Kidney (tissue), 14 donors: ENCODE data around the gene AGBL4. TPM values are rescaled to one million over a fixed set of nuclear protein-coding genes. Genes with fewer than 3 reads are reported as not detected.

Experiments used
- DNase-seq, 5 donors: peaks; one replicate each; pipeline ENCODE4 v3.0.0-alpha.2; 2013 to 2020
- FAIRE-seq: peaks from 2 replicates; lab custom pipeline; 2012; peaks lifted over from hg19 to GRCh38; lab: Jason Lieb, UNC
- H3K27ac ChIP-seq, 2 donors: one replicate each; pipeline ENCODE4 v1.7.0; 2013; ENCODE audit warnings: low read depth in 2 of 2, low read length in 2 of 2, inconsistent platforms in 1 of 2
- H3K27me3 ChIP-seq: one replicate; pipeline ENCODE4 v1.7.1; 2013; ENCODE audit warnings: low read length, inconsistent platforms; ENCODE audit not compliant: control insufficient read depth, insufficient read depth
- H3K36me3 ChIP-seq, 3 donors: one replicate each; pipeline versions ENCODE4 v1.7.0 to v1.7.1; 2013; ENCODE audit warnings: low read length in 3 of 3, control low read depth in 1 of 3, inconsistent platforms in 1 of 3; ENCODE audit not compliant: insufficient read depth in 3 of 3, control insufficient read depth in 2 of 3
- H3K4me1 ChIP-seq, 3 donors: one replicate each; pipeline versions ENCODE4 v1.7.0 to v1.7.1; 2013; ENCODE audit warnings: low read length in 3 of 3, inconsistent platforms in 1 of 3, low read depth in 1 of 3; ENCODE audit not compliant: control insufficient read depth in 2 of 3, insufficient read depth in 2 of 3
- H3K4me3 ChIP-seq, 3 donors: one replicate each; pipeline versions ENCODE4 v1.7.0 to v1.8.1; 2013; ENCODE audit warnings: low read length in 3 of 3, control low read depth in 1 of 3, inconsistent platforms in 1 of 3
- H3K9ac ChIP-seq, 3 donors: one replicate each; pipeline versions ENCODE4 v1.7.0 to v1.7.1; 2013; ENCODE audit warnings: low read length in 3 of 3, control low read depth in 1 of 3, inconsistent platforms in 1 of 3
- H3K9me3 ChIP-seq, 3 donors: one replicate each; pipeline versions ENCODE4 v1.7.0 to v1.7.1; 2013; ENCODE audit warnings: low read length in 3 of 3, control low read depth in 1 of 3, inconsistent platforms in 1 of 3; ENCODE audit not compliant: control insufficient read depth in 2 of 3, insufficient read depth in 1 of 3
- CTCF ChIP-seq: IDR thresholded peaks from 3 replicates; pipeline ENCODE4 v1.5.1; 2012; ENCODE audit warnings: mild to moderate bottlenecking, moderate library complexity, borderline replicate concordance; ENCODE audit not compliant: insufficient read depth; ENCODE audit errors: extremely low read depth
- intact Hi-C: fragments of 100-400 bp; cut with DNase I; formaldehyde crosslinking; loops from one replicate; pipeline ENCODE4 v1.11.1; 2022
- polyA plus RNA-seq: library from polyadenylated mRNA; stranded (reverse); fragments of 350-450 nt; fragmentation: Illumina TruSeq; extraction: RNeasy Lipid Tissue Mini Kit (QIAGEN cat#74804); gene quantifications from one replicate; pipeline ENCODE4 v1.2.3, GENCODE V29; 2014; ENCODE audit warnings: low read depth, low replicate concordance; ENCODE audit not compliant: insufficient read depth
- total RNA-seq: library from RNA; stranded (reverse); fragmentation: NEBNext Ultra II Directional; extraction: Animal tissue kit (Norgen Biotek cat#: 25700); gene quantifications from one replicate; pipeline ENCODE4 v1.2.1, GENCODE V29; 2021
- donor health status: control.
- donor health status: control.
- donor health status: control.
- donor health status: control.
- donor health status: control.
- donor health status: DM: yes; HTN: yes; CAD: no.
- donor health status: Normal renal cell carcinoma (clear cell type).

AGBL4 gene
- total and polyA plus RNA-seq, 2 donors from 2014 or later: 1.5 to 2.7 TPM

GRCh38 chr1:49416758-49417157, 607.0 kb downstream of the AGBL4 start:
- Histone ChIP-seq H3K4me3 (no peak overlapping the region), H3K4me1 (no peaks in the 10 kb centered on the region), H3K9me3 (no peaks in the 10 kb centered on the region), H3K36me3 (no peaks in the 10 kb centered on the region), H3K27ac (no peak overlapping the region), H3K9ac (no peak overlapping the region), H3K27me3 (no peaks in the 10 kb centered on the region)
- no peak for FAIRE-seq
- no peak for TF ChIP-seq CTCF
- DNase-seq: no peak
- intact Hi-C loops: no loop called here

DNA sequence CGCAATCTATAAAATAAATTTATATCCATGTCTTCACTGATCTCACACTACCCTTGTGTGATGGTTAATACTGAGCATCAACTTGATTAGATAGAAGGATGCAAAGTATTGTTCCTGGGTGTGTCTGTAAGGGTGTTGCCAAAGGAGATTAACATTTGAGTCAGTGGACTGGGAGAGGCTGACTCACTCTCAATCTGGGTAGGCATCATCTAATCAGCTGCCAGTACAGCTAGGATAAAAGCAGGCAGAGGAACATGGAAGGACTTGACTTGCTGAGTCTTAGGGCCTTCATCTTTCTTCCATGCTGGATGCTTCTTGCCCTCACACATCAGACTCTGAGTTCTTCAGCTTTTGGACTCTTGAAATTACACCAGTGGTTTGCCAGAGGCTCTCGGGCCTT, 615.4 kb downstream of the AGBL4 start:
- TF ChIP-seq CTCF: no peak

GRCh38 chr1:49397086-49397485, 626.7 kb downstream of the AGBL4 start:
- Histone ChIP-seq H3K9ac (no peak overlapping the region), H3K36me3 (no peaks in the 10 kb centered on the region), H3K9me3 (peaks cover 0 to 4% (median 0%) of the 10 kb centered on the region in 3 donors), H3K27ac (no peak overlapping the region), H3K4me1 (no peaks in the 10 kb centered on the region), H3K4me3 (no peak overlapping the region), H3K27me3 (no peaks in the 10 kb centered on the region)
- intact Hi-C loops: no loop called here
- no peak for TF ChIP-seq CTCF
- no peak for DNase-seq
- FAIRE-seq: no peak

More for the DNA sequence above, 615.4 kb downstream of the AGBL4 start:
- intact Hi-C loops: no loop called here
- DNase-seq (no peak), FAIRE-seq (no peak)
- Histone ChIP-seq H3K36me3 (no peaks in the 10 kb centered on the region), H3K27me3 (no peaks in the 10 kb centered on the region), H3K9me3 (no peaks in the 10 kb centered on the region), H3K9ac (no peak overlapping the region), H3K27ac (no peak overlapping the region), H3K4me3 (no peak overlapping the region), H3K4me1 (no peaks in the 10 kb centered on the region)

DNA sequence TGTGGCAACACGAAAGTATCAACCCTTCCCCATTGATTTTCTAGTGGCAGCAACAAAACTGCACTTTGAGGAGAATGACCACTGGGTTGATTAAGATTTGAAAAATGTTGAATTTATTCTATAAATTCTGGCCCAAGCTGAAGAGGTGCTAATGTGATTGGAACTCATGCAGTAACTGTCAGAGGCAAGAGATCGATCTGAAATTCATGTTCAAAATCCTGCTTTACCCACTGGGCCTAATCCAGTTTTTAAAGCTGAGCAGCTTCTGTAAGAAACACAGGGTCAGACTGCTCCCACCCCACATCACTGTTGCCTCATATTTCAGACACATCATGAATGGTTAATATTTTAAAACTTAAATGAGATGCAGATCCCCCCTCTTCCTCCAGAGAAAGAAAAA, 629.6 kb downstream of the AGBL4 start:
- Histone ChIP-seq H3K4me3 (no peak overlapping the region), H3K9me3 (no peaks in the 10 kb centered on the region), H3K36me3 (no peaks in the 10 kb centered on the region), H3K9ac (no peak overlapping the region), H3K4me1 (peaks cover 0 to 5% (median 0%) of the 10 kb centered on the region in 3 donors), H3K27me3 (no peaks in the 10 kb centered on the region), H3K27ac (no peak overlapping the region)
- no peak for TF ChIP-seq CTCF
- intact Hi-C loops: no loop called here
- no peak for DNase-seq
- no peak for FAIRE-seq
